ENCODE results near the gene SYCP2L.
"Not testable (repeated sequence)": the region's sequence is repeated elsewhere in the genome, so short reads cannot be mapped to it uniquely, and the experiment has no call there.

Gene SYCP2L

DNA sequence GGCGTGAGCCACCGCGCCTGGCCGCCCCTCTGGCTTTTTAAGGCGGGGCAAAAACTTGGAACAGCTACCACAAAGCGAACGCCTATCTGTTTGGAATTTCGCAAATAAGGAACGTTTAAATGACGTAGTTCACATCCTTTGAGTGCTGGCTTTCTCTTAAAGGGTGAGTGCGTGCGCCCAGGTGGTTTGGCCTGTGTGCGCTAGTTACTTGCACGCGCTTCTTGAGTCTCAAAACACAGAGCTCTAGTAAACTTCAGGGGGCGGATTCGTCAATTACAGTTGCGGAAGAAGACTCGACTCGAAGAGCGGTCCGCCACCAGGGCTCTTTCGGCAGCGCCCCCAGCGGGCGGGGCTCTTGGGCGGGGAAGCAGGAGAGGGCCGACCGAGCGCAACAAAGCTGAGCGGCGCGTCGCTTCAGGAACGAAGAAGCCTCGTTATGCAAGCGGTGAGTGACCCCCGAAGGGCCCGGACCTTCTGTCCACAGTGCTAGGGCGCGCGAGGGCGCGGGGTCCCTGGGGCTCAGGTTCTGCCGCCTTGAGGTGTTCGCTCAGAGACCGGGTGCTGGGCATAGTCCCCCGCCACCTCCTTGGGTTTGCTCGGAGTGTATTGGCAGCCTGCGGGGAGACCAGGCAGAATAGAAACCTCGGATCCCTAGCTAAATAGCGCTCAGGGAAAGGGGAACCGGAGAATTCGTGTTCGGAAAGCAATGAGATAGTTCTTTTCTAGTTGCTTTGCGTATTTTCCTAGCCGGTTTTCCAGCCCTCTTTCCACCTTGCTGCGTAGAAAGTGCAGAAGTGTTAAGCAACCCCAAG is at the start of gene SYCP2L:
SYCP2L (plus strand) TSS at position 362 of the 812 bp plus-strand sequence; CDS start at position 437, 75 bp downstream.
- DNase-seq (ENCODE audit: low read depth in 4 of 4, low spot score in 1 of 4) = no peak

DNA sequence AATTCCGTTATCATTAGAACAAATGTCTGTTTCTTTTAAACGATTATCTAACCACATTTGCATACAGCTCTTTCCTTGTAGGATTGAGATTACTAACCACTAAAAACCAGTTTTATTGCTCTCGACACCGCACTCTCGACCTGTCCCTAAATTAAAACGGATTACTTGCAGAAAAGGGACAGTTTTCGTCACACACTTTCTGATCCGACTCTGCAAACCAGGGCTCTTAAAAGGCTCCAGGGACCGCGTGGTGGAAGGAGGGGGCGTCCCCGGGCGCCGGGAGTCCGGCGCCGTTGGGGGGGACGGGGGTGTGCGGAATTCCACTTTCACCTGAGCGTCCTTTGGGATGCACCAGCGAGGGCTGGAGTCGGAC is 49.2 kb upstream of the SYCP2L start:
- DNase-seq (ENCODE audit: low read depth in 4 of 4, low spot score in 1 of 4) = peak in 2 of 4 experiments; percentile 2 to 7

DNA sequence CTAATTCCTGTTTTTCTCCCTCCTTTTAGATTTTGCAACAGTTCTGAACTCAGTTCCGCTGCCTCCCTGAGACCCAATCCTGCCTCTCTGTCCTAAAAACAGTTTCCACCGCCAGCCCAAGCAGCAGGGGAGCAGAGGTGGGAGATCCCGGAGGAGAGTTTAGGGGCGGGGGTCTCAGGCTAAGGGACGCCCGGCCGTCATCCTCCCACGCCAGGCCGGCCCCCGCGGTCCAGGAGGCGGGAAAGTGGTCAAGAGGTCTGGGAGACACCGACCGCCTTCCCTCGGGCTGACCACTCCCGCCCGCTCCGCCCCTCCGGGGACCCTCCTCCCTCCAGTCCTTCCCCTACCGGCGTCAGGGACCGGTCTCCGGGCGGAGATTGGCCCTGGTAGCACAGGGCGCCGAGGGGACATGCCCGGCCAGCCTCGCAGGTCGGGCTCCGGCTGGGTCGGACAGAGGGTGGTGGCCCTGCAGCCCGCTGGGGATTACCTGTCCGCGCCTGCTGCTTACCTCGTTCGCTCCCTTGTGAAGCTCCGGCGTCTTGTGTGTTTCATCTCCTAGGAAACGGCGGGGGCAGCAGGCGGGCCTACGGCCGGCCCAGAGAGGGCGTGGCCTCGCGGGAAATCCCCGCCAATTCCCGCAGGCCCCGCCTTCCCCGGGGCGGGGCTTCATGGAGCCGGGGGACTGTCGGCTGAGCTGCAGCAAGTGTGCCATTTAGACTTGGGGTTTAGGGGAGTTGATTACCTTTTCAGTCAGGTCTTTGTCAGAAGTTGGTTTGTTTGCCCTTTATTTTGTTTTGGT is 48.7 kb upstream of the SYCP2L start, which contains the start of gene MAK:
MAK (minus strand) TSS at position 545 of the 799 bp plus-strand sequence. CDS start 7,891 bp downstream, outside the sequence.
- DNase-seq (ENCODE audit: low read depth in 4 of 4, low spot score in 1 of 4) = peak; percentile 67 to 76 (median 69)

DNA sequence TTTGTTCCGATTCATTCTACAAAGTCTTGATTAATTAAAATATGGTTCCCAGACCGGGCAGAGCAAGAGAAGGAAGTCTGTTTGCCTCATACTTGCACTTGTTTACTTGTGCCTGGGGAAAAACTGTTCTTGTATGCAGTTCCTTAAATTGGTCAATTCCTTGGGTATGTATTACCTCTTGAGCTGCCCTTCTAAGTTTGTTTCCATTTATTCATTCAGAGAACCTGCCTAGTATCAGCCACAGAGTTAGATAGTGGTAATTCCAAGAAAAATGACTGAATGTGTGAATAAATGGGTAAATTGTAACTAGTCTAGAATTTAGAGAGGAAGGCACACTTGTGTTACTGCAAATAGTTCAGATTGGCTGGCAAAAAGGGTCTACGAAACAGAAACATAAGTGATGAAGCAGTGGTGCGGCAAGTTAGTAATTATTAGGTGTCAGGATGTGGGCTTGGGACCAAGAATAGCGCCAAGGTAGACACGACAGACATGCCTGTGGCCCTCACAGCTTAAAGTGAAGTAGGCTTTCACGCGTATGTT is 48.0 kb upstream of the SYCP2L start:
- DNase-seq (ENCODE audit: low read depth in 4 of 4, low spot score in 1 of 4) = peak in 1 of 4 experiments; percentile 11

DNA sequence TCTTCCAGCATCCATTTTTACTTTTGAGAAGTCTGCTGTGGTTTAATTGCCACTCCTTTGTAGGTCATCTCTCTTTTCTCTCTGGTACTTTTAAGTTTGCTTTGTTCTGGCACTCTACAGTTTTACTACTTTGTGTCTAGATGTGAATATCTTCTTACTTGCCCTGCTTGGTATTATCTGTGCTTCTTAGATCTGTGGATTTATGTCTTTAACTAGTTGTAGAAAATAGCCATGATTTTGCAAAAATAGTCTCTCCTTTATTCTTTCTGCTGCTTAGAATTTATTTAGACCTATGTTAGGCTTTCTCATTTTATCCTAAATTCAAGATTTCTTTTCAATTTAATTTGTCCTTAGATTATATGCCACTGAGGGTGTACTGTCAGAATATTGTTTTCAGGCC is 43.3 kb upstream of the SYCP2L start:
- DNase-seq (ENCODE audit: low read depth in 4 of 4, low spot score in 1 of 4) = no peak

DNA sequence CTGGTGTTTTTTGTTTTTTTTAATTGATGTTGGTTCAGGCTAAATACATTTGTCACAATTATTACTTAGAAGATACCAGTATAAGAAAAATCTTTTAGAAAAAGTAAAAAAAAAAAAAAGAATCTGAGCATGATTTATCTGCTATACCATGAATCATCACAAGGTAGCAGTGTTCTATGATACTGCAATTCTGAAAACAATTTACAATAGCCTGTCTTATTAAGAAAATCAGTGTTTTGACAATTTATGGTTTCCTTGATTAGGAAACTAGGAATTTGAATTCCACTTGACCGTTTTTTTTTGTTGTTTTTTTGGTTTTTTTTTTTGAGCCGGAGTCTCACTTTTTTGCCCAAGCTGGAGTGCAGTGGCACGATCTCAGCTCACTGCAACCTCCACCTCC is 39.2 kb upstream of the SYCP2L start:
- DNase-seq (ENCODE audit: low read depth in 4 of 4, low spot score in 1 of 4) = no peak

DNA sequence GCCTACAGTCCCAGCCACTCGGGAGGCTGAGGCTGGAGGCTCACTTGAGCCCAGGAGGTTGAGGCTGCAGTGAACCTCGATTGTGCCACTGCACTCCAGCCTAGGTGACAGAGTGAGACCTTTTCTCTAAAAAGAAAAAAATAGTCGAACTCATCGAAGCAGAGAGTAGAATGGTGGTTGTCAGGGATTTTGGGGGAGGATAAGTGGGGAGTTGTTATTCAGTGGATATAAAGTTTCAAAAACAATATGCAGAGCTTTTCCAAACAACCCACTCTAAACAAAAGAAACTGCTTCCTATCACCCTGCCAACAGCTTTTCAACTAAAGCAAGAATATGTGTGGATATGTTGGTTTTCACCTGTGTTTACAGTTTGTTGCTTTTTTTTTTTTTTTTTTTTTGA is 37.0 kb upstream of the SYCP2L start:
- DNase-seq (ENCODE audit: low read depth in 4 of 4, low spot score in 1 of 4) = no peak

DNA sequence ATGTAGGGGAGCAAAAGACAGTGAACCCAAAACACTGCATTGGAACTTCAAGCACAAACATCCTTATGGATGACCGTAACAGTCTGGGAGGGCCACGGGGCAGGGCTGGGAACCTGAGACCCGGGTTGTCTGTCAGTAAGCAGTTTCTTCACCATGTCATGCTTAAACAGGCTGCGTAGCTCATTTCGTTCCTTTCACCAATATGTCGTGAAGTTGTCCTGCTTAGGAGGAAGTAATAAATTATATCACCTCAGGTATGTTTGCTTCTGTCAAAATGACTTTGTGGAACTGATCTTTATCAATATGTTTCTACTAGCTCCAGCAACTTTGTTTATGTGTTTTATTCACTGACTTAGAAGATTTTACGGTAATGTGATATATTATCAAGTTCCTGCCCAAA is 36.1 kb upstream of the SYCP2L start:
- no peak for DNase-seq (ENCODE audit: low read depth in 4 of 4, low spot score in 1 of 4)

DNA sequence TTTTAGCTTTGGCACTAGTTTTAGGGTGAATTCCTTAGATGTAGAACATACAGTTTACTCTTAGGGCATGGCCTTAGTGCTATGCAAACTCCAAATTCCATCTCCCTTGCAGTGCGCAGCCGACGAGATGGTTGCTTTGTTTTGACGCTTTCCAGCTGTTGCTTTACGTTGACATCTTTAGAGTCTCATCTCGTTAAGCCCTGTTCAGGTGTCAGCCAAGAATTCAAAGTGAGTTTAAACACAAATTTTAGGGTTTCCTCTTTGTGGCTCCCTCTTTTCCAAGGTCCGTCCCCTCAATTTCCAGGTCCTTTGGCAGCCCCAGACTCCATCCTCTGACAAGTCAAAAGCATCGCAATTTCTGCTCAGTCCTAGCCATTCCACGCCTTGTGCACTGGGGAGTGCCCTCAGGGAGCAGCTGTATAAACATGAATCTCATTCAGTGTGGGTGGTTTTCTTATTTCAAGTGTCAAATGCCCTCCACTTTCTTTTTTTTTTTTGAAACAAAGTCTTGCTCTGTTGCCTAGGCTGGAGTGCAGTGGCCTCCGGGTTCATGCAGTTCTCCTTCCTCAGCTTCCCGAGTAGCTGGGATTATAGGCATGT is 34.4 kb upstream of the SYCP2L start:
- DNase-seq (ENCODE audit: low read depth in 4 of 4, low spot score in 1 of 4) = no peak

DNA sequence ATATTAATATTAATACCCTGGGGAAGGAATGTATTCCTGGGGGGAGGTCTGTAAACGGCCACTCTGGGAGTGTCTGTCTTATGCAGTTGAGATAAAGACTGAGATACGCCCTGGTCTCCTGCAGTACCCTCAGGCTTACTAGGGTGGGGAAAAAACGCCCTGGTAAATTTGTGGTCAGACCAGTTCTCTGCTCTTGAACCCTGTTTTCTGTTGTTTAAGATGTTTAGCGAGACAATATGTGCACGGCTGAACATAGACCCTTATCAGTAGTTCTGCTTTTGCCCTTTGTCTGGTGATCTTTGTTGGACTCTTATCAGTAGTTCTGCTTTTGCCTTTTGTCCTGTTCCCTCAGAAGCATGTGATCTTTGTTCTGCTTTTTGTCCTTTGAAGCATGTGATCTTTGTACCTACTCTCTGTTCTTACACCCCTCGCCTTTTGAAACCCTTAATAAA is 33.0 kb upstream of the SYCP2L start:
- DNase-seq (ENCODE audit: low read depth in 4 of 4, low spot score in 1 of 4) = not testable (repeated sequence)

DNA sequence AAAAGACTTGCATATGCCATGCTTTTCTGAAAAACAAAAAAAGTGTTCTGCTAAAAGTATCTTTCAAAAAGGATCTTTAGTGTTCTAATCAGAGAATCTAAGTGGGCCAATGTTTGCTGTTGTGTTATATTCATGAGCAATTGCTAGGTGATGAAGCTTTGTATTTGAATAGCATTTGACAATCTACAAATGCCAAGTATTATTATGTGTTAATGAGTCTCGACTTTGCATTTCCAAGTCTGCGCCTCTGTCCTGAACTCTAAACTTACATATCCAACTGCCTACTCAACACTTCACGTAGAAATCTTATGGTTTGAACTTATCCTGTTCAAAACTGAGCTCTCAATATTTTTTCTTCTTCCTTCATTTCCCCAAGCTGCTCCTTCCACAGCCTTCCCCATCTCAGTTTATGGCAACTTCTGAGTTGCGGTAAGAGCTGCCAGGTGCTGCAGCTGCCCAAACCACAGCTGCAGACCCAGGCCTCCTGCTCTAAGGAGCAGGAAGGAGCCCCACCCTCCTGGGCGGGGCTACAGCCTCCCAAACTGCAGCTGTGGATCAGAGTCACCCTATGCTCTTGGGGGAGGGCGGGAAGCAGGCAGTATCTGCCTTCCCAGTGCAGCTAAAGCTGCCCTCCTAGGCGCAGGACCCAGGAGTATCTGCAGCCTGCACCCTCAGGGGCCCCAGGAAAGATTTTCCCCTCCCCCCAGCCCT is 31.8 kb upstream of the SYCP2L start:
- no peak for DNase-seq (ENCODE audit: low read depth in 4 of 4, low spot score in 1 of 4)

DNA sequence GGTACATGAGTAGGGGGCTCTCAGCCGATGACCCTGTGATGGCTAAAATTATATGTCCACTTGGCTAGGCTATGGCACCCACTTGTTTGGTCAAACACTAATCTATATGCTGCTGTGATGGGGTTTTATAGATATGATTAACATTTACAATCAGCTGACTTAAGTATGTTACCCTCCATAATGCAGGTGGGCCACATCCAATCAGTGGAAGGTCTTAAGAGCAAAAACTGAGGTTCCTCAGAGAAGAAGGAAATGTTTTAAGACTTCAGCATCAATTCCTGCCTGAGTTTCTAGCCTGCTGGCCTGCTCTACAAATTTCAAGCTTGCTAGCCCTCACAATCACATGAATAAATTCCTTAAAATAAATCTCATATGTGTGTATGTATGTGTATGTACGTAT is 29.6 kb upstream of the SYCP2L start:
- no peak for DNase-seq (ENCODE audit: low read depth in 4 of 4, low spot score in 1 of 4)

DNA sequence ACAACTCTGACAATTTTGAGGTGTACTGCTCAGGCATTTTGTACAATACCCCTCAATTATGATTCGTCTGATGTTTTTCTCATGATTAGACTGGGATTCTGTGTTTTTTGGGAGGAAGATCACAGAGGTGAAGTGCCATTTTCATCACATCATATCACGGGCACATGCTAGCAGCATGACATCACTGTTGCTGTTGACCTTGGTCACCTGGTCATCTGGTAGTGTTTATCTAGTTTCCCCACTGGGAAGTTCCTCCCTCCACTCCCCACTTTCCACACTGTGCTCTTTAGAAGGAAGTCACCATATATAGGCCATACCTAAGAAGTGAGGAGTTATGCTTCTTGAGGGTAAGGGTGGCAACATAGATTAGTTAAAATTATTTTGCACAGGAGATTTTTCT is 25.8 kb upstream of the SYCP2L start:
- DNase-seq (ENCODE audit: low read depth in 4 of 4, low spot score in 1 of 4) = no peak

DNA sequence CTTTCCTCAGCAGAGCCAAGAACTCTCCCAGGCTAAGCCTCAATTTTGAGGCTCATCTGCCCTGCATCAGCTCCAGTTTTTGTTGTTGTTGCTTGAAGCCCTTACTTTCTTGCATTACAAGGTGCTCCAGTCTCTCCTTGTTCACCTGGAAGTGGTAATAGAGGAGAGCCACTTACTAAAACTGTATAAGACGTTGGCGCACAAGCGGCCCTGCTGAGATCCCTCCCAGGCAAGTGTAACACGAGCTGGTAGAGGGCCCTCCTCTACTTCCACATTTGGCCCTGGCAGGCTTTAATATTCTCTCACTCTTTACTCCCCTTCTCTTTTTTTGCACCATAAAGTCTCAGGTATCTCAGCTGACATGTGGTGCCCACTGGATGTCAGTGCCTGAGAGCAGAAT is 24.5 kb upstream of the SYCP2L start:
- no peak for DNase-seq (ENCODE audit: low read depth in 4 of 4, low spot score in 1 of 4)

DNA sequence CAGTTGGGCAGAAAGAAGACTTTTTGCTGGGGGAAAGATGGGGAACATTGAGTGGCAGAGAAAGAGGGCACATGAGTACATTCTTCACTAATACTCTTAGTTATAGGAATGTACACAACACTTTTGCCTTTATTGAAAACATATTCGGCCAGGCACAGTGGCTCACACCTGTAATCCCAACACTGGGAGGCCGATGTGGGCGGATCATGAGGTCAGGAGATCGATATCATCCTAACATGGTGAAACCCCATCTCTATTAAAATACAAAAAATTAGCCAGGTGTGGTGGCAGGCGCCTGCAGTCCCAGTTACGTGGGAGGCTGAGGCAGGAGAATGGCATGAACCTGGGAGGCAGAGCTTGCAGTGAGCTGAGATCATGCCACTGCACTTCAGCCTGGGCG is 23.8 kb upstream of the SYCP2L start:
- DNase-seq (ENCODE audit: low read depth in 4 of 4, low spot score in 1 of 4) = not testable (repeated sequence)

DNA sequence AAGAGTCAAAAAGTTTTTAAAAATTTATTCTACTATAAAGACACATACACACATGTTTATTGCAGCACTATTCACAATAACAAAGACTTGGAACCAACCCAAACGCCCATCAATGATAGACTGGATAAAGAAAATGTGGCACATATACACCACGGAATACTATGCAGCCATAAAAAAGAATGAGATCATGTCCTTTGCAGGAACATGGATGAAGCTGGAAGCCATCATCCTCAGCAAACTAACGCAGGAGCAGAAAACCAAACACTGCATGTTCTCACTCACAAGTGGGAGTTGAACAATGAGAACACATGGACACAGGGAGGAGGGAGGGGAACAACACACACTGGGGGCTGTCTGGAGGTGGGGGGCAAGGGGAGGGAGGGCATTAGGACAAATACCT is 20.1 kb upstream of the SYCP2L start:
- not testable (repeated sequence) for DNase-seq (ENCODE audit: low read depth in 4 of 4, low spot score in 1 of 4)

DNA sequence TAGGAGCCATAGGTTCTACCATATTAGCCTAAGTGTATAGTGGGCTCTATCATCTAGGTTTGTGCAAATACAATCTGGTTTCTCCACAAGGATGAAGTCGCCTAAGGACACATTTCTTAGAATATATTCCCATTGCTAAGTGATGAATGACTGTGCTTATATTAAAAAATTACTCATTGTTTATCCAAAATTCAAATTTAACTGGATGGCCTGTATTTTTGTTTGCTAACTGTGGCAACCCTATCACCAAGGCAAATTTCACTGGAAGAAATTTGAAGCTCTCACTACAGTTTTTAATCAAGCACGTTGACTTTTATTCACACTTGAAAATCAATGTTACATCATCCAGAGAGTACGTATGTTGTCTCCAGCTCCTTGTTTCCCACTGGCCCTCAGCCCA is 18.9 kb upstream of the SYCP2L start:
- no peak for DNase-seq (ENCODE audit: low read depth in 4 of 4, low spot score in 1 of 4)

DNA sequence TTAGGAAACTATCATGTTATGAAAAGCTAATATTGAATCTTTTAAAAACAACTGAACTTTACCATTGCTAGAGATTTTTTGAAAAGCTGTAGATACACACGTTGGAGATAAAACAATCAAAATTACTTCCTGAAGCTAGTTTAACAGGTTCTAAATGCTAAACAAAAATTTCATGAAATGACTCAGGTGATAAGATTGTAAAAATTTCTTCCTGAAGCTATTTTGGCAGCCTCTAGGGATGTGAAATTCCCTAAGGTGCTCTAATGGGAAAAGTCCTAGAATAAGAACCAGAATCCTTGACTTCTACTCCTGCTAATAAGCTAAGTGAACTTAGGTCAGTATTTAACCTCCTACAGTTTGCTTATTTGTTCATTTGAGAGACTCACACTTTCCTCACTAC is 13.5 kb upstream of the SYCP2L start:
- DNase-seq (ENCODE audit: low read depth in 4 of 4, low spot score in 1 of 4) = no peak

DNA sequence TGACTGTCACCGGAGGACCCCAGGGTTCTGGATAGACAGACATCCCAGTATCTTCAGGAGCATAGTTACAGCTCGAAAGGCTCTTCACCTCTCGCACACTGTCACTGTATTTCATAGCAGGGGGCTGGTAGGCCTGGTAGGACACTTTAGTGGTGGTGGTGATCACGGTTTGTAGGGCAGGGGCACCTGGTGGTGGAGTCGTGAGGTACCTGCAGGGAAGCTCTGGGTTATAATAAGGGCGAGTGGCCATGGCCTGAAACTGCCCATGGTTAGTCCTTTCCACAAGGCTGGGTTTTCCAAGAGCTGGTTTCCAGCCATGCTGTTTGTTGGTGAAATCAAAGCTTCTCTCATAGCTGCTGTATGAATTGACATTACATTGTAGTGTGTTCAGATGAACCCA is 12.6 kb upstream of the SYCP2L start:
- no peak for DNase-seq (ENCODE audit: low read depth in 4 of 4, low spot score in 1 of 4)

DNA sequence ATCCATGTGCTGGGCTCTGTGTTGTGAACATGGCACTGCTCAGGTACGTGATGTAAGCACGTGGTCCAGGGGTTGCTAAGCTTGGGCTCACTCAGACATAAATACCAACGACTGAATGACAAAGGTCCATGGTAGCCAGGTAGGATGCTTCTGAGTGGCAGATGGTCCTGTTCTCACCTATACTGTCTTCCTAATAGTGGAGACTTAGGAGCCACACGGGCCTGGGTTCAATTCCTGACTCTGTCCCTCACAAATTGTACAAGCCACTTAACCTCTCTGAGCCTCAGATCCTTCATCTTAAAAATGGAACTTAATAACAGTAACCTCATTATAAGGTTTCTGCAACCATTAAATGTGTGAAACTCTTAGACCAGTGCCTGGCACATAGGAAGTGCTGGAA is 11.8 kb upstream of the SYCP2L start:
- DNase-seq (ENCODE audit: low read depth in 4 of 4, low spot score in 1 of 4) = no peak

DNA sequence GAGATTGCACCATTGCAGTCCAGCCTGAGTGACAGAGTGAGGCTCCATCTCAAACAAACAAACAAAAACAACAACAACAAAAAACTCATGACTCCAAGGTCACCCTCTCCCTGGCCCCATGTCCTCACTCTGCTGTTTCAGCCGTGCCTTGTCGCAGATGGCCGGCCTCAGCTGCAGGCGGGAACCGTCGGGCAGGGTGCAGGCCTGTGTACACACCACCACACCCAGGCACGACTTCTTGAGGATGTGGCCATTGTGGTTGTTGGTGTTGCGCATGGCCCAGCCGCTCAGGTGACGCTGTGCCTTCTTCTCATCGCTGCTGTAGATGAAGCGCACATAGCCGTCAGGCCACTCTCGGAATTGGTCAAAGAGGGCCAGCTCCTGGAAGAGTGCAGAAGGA is 9.8 kb upstream of the SYCP2L start:
- DNase-seq (ENCODE audit: low read depth in 4 of 4, low spot score in 1 of 4) = no peak

Measured in stimulated activated CD4-positive, alpha-beta T cell treated with anti-CD3 and anti-CD28 coated beads, Interleukin-1b, Interleukin-23, amount 100 ng/mL, for 24 hours (primary cell).